KMS-11 (cell line): ENCODE data around the gene CD300E.

Experiments
- H2AFZ ChIP-seq: fragments of 200-600 bp; sonication (generic); 2 replicates; pipeline ENCODE4 v1.6.1; 2016; ENCODE audit warnings: antibody characterized with exemption, mixed run types, low read depth
- H3K27ac ChIP-seq: fragments of 200-600 bp; sonication (generic); 2 replicates; pipeline ENCODE4 v1.6.1; 2016; ENCODE audit warnings: mild to moderate bottlenecking, mixed run types
- H3K27me3 ChIP-seq: fragments of 200-600 bp; sonication (generic); 2 replicates; pipeline ENCODE4 v1.6.1; 2017; ENCODE audit warnings: mild to moderate bottlenecking, low read depth, mixed run types, moderate library complexity; ENCODE audit not compliant: insufficient read depth
- H3K36me3 ChIP-seq: fragments of 200-600 bp; sonication (generic); 2 replicates; pipeline ENCODE4 v1.6.1; 2017; ENCODE audit warnings: mild to moderate bottlenecking, mixed run types; ENCODE audit not compliant: insufficient read depth
- H3K4me1 ChIP-seq: fragments of 200-600 bp; sonication (generic); 2 replicates; pipeline ENCODE4 v1.6.1; 2016; ENCODE audit warnings: mild to moderate bottlenecking, low read depth, mixed run types; ENCODE audit not compliant: poor library complexity, severe bottlenecking
- H3K4me2 ChIP-seq: fragments of 200-600 bp; sonication (generic); 2 replicates; pipeline ENCODE4 v1.7.0; 2016; ENCODE audit warnings: mild to moderate bottlenecking, mixed run types
- H3K4me3 ChIP-seq: fragments of 200-600 bp; sonication (generic); IDR thresholded peaks from 2 replicates; pipeline ENCODE4 v1.6.1; 2017; ENCODE audit warnings: low read depth, low read length, mixed read lengths; ENCODE audit not compliant: insufficient read depth
- H3K79me2 ChIP-seq: fragments of 200-600 bp; sonication (generic); 2 replicates; pipeline ENCODE4 v1.6.1; 2016; ENCODE audit warnings: low read depth, mixed run types; ENCODE audit not compliant: insufficient read depth
- H3K9ac ChIP-seq: fragments of 200-600 bp; sonication (generic); 2 replicates; pipeline ENCODE4 v1.6.1; 2016; ENCODE audit warnings: mild to moderate bottlenecking, mixed run types
- H4K20me1 ChIP-seq: fragments of 200-600 bp; sonication (generic); 2 replicates; pipeline ENCODE4 v1.6.1; 2016; ENCODE audit warnings: mild to moderate bottlenecking, mixed run types; ENCODE audit not compliant: insufficient read depth
- CTCF ChIP-seq: fragments of 200-600 bp; sonication (generic); conservative IDR thresholded peaks from 2 replicates; pipeline ENCODE4 v1.6.1; 2017; ENCODE audit warnings: low read depth, mild to moderate bottlenecking, antibody characterized with exemption, low read length, moderate library complexity, mixed read lengths

Gene CD300E

GRCh38 chr17:74623693-74624093, at the start of gene CD300E:
CD300E (minus strand) TSS chr17:74623738; CDS start chr17:74623621, 117 bp downstream.
- no peak within 1 kb of the TSS for H3K27ac ChIP-seq
- H2AFZ ChIP-seq, result no peak within 1 kb of the TSS
- H3K4me2 ChIP-seq, result no peak within 1 kb of the TSS
- H3K9ac ChIP-seq, result no peak within 1 kb of the TSS
- no peak for TF ChIP-seq CTCF
- peaks cover 95% of the 10 kb centered on the region for H3K27me3 ChIP-seq
- H4K20me1 ChIP-seq, result no peaks in the 10 kb centered on the region
- no peaks in the 10 kb centered on the region for H3K4me1 ChIP-seq
- H3K36me3 ChIP-seq, result no peaks in the 10 kb centered on the region
- H3K79me2 ChIP-seq, result no peaks in the 10 kb centered on the region
- H3K4me3 ChIP-seq, result no peak within 1 kb of the TSS

GRCh38 chr17:74671031-74671771, 47.7 kb upstream of the CD300E start:
- Histone ChIP-seq H3K79me2 (no peaks in the 10 kb centered on the region), H4K20me1 (no peaks in the 10 kb centered on the region), H3K4me2 (no peak overlapping the region), H3K4me1 (no peaks in the 10 kb centered on the region), H3K36me3 (no peaks in the 10 kb centered on the region), H3K27ac (no peak overlapping the region), H2AFZ (no peak overlapping the region), H3K4me3 (no peak overlapping the region), H3K27me3 (peaks cover 33% of the 10 kb centered on the region; the same call in 1 of the 2 replicates), H3K9ac (no peak overlapping the region)
- no peak for TF ChIP-seq CTCF

- no peak overlapping the region for H3K9ac ChIP-seq
- H4K20me1 ChIP-seq, result no peaks in the 10 kb centered on the region
- TF ChIP-seq CTCF, result no peak
- no peaks in the 10 kb centered on the region for H3K79me2 ChIP-seq
- H3K27ac ChIP-seq, result no peak overlapping the region
- no peaks in the 10 kb centered on the region for H3K4me1 ChIP-seq
- H3K4me3 ChIP-seq, result no peak overlapping the region
- peaks cover 28% of the 10 kb centered on the region; the same call in 1 of the 2 replicates for H3K27me3 ChIP-seq
- no peak overlapping the region for H2AFZ ChIP-seq
- no peaks in the 10 kb centered on the region for H3K36me3 ChIP-seq
- H3K4me2 ChIP-seq, result no peak overlapping the region
Measured at GRCh38 chr17:74670329-74670728, 46.8 kb upstream of the CD300E start.

- TF ChIP-seq CTCF, result no peak
- H3K4me2 ChIP-seq, result no peak overlapping the region
- no peaks in the 10 kb centered on the region for H3K79me2 ChIP-seq
Measured at GRCh38 chr17:74663561-74663960, 40.0 kb upstream of the CD300E start.

More at GRCh38 chr17:74663561-74663960, 40.0 kb upstream of the CD300E start:
- no peaks in the 10 kb centered on the region for H3K4me1 ChIP-seq
- H3K4me3 ChIP-seq, result no peak overlapping the region
- H3K36me3 ChIP-seq, result no peaks in the 10 kb centered on the region
- no peak overlapping the region for H2AFZ ChIP-seq
- H3K27me3 ChIP-seq, result peaks cover 17% of the 10 kb centered on the region; the same call in 1 of the 2 replicates
- H3K9ac ChIP-seq, result no peak overlapping the region
- H4K20me1 ChIP-seq, result no peaks in the 10 kb centered on the region
- no peak overlapping the region for H3K27ac ChIP-seq
